Psoas muscle (tissue), 8 donors: Measurements from ENCODE around the gene DEPDC5. TPM values are rescaled to one million over a fixed set of nuclear protein-coding genes. Genes with fewer than 3 reads are reported as not detected.

Experiments used
- ATAC-seq, 4 donors: fragments of 200-7000 bp; cut with Tn5 transposase; one replicate each; pipeline ENCODE4 v1.9.1; 2020; ENCODE audit warnings: moderate library complexity in 3 of 4, mild to moderate bottlenecking in 2 of 4
- DNase-seq, 2 donors: peaks; one replicate each; pipeline ENCODE4 v3.0.0-alpha.2; 2020
- H3K27ac ChIP-seq: fragments of 200-600 bp; one replicate; pipeline ENCODE4 v1.8.0; 2022
- H3K27me3 ChIP-seq, 3 donors: fragments of 200-600 bp in 1 of 3; one replicate each; pipeline versions ENCODE4 v1.6.1 to v1.8.0; 2013 to 2022; ENCODE audit warnings: low read length in 2 of 3, mild to moderate bottlenecking in 2 of 3, moderate library complexity in 1 of 3; ENCODE audit not compliant: insufficient read depth in 3 of 3
- H3K36me3 ChIP-seq, 2 donors: fragments of 200-600 bp in 1 of 2; one replicate each; pipeline versions ENCODE4 v1.6.1 to v1.8.0; 2013 to 2022; ENCODE audit warnings: low read depth in 1 of 2, mild to moderate bottlenecking in 1 of 2, moderate library complexity in 1 of 2; ENCODE audit not compliant: insufficient read depth in 1 of 2
- H3K4me1 ChIP-seq: fragments of 200-600 bp; one replicate; pipeline ENCODE4 v1.8.0; 2022
- H3K4me3 ChIP-seq: fragments of 200-600 bp; one replicate; pipeline ENCODE4 v1.8.0; 2022; ENCODE audit warnings: mild to moderate bottlenecking
- H3K9me3 ChIP-seq: fragments of 200-600 bp; one replicate; pipeline ENCODE4 v1.8.0; 2022
- CTCF ChIP-seq: fragments of 200-600 bp; IDR thresholded peaks from one replicate; pipeline ENCODE4 v1.8.0; 2022; ENCODE audit warnings: antibody characterized with exemption
- WGBS, 3 donors: extraction: QIAGEN DNeasy Blood & Tissue Kit; methylation state at CpG; one replicate each; pipeline versions ENCODE4 v1.1.6 to v1.1.7; 2013; 5-methylcytosine and 5-hydroxymethylcytosine counted together
- intact Hi-C, 2 donors: fragments of 100-400 bp; cut with DNase I; formaldehyde crosslinking; loops; one replicate each; pipeline versions ENCODE4 v1.11.0 to v1.14.2; 2022
- polyA plus RNA-seq, 3 donors: library from polyadenylated mRNA; stranded (reverse); fragments of 200-250 nt; gene quantifications; one replicate each; pipeline ENCODE4 v1.2.3, GENCODE V29; 2013
- total RNA-seq, 4 donors: library from RNA; stranded (reverse); fragmentation: NEBNext Ultra II Directional in 2 of 4; extraction: Animal tissue kit (Norgen Biotek cat#: 25700) in 2 of 4; gene quantifications; one replicate each; pipeline versions ENCODE4 v1.2.1 to v1.2.4, GENCODE V29; 2021 to 2023
- donor health status: healthy with polysubstance abuse.
- donor health status: DM: no; HTN: no; CAD: no; lungs with moderate emphysema.
- donor health status: Bipolar disorder and iron deficiency.
- donor health status: healthy.
- donor health status: DM: yes; HTN: yes; CAD: no.
- donor health status: DM: no; HTN: no; CAD: no.
- donor health status: DM: no; HTN: no; CAD: no.
- donor health status: DM: yes; HTN: yes; CAD: no.

Gene DEPDC5
- total and polyA plus RNA-seq, 7 donors = 6.3 to 15.6 (median 9.1) TPM

GRCh38 chr22:31839986-31840385 lies 86.2 kb downstream of the DEPDC5 start:
- no peak overlapping the region for H3K27ac ChIP-seq
- ATAC-seq (no peak), DNase-seq (no peak)
- TF ChIP-seq CTCF = no peak
- 95% methylated on average over 1 of the region's 1 CpG for WGBS, 3 donors
- no peaks in the 10 kb centered on the region for H3K27me3 ChIP-seq
- H3K9me3 ChIP-seq = no peaks in the 10 kb centered on the region
- intact Hi-C loops = no loop called here
- peaks cover 11 to 88% of the 10 kb centered on the region in 2 donors for H3K36me3 ChIP-seq
- no peaks in the 10 kb centered on the region for H3K4me1 ChIP-seq
- no peak overlapping the region for H3K4me3 ChIP-seq

GRCh38 chr22:31840585-31840984 lies 86.8 kb downstream of the DEPDC5 start:
- Histone ChIP-seq H3K4me3 (no peak overlapping the region), H3K27me3 (no peaks in the 10 kb centered on the region), H3K4me1 (no peaks in the 10 kb centered on the region), H3K9me3 (no peaks in the 10 kb centered on the region), H3K36me3 (peaks cover 6 to 88% of the 10 kb centered on the region in 2 donors), H3K27ac (no peak overlapping the region)
- intact Hi-C loops = no loop called here
- ATAC-seq (no peak), DNase-seq (no peak)
- TF ChIP-seq CTCF = no peak

- no peak for ATAC-seq
- H3K4me3 ChIP-seq = no peak overlapping the region
Observed at GRCh38 chr22:31841078-31841827, 87.4 kb downstream of the DEPDC5 start.

GRCh38 chr22:31843526-31843925 lies 89.7 kb downstream of the DEPDC5 start:
- no peak overlapping the region for H3K4me3 ChIP-seq
- no peak overlapping the region for H3K27ac ChIP-seq
- no peak for TF ChIP-seq CTCF
- no peaks in the 10 kb centered on the region for H3K27me3 ChIP-seq
- intact Hi-C loops = no loop called here
- WGBS, 3 donors = 88 to 92% (median 90%) methylated on average over 4 of the region's 4 CpGs
- ATAC-seq (no peak), DNase-seq (no peak)
- no peaks in the 10 kb centered on the region for H3K9me3 ChIP-seq
- peaks cover 2 to 90% of the 10 kb centered on the region in 2 donors for H3K36me3 ChIP-seq
- H3K4me1 ChIP-seq = no peaks in the 10 kb centered on the region

More at GRCh38 chr22:31841078-31841827, 87.4 kb downstream of the DEPDC5 start:
- intact Hi-C loops = no loop called here
- H3K4me1 ChIP-seq = no peaks in the 10 kb centered on the region
- peaks cover 5 to 88% of the 10 kb centered on the region in 2 donors for H3K36me3 ChIP-seq
- no peak overlapping the region for H3K27ac ChIP-seq
- no peak for DNase-seq
- 82 to 87% (median 84%) methylated on average over 8 of the region's 8 CpGs for WGBS, 3 donors
- no peak for TF ChIP-seq CTCF
- H3K9me3 ChIP-seq = no peaks in the 10 kb centered on the region
- H3K27me3 ChIP-seq = no peaks in the 10 kb centered on the region

GRCh38 chr22:31844941-31845340 lies 91.1 kb downstream of the DEPDC5 start:
- 96 to 98% (median 97%) methylated on average over 17 of the region's 17 CpGs for WGBS, 3 donors
- Histone ChIP-seq H3K4me3 (no peak overlapping the region), H3K27me3 (no peaks in the 10 kb centered on the region), H3K36me3 (peaks cover 2 to 88% of the 10 kb centered on the region in 2 donors), H3K9me3 (no peaks in the 10 kb centered on the region), H3K27ac (no peak overlapping the region), H3K4me1 (peaks cover 5% of the 10 kb centered on the region)
- TF ChIP-seq CTCF = no peak
- ATAC-seq = no peak
- intact Hi-C loops = no loop called here
- no peak for DNase-seq
